Ishikawa (cell line): ENCODE data around the gene RNF220.

Experiments used
- CEBPB ChIP-seq: IDR thresholded peaks from 2 replicates; pipeline ENCODE4 v1.6.1; 2012
- CREB1 ChIP-seq: IDR thresholded peaks from 2 replicates; pipeline ENCODE4 v1.6.1; 2012; ENCODE audit warnings: low read depth
- EGR1 ChIP-seq: IDR thresholded peaks from 2 replicates; pipeline ENCODE4 v1.6.1; 2012
- EP300 ChIP-seq: IDR thresholded peaks from 2 replicates; pipeline ENCODE4 v1.6.1; 2012; ENCODE audit warnings: borderline replicate concordance
- FOXM1 ChIP-seq: IDR thresholded peaks from 2 replicates; pipeline ENCODE4 v1.6.1; 2012; ENCODE audit warnings: low read depth, borderline replicate concordance
- MAX ChIP-seq: IDR thresholded peaks from 2 replicates; pipeline ENCODE4 v1.6.1; 2012
- NFIC ChIP-seq: IDR thresholded peaks from 2 replicates; pipeline ENCODE4 v1.6.1; 2012
- RAD21 ChIP-seq: IDR thresholded peaks from 2 replicates; pipeline ENCODE4 v1.6.1; 2012; ENCODE audit warnings: low read depth
- REST ChIP-seq: IDR thresholded peaks from 2 replicates; pipeline ENCODE4 v1.6.1; 2012; ENCODE audit warnings: low read depth, mild to moderate bottlenecking
- TAF1 ChIP-seq: IDR thresholded peaks from 2 replicates; pipeline ENCODE4 v1.6.1; 2012; ENCODE audit warnings: low read depth, mild to moderate bottlenecking
- TCF12 ChIP-seq: IDR thresholded peaks from 2 replicates; pipeline ENCODE4 v1.6.1; 2012; ENCODE audit warnings: low read depth
- TEAD4 ChIP-seq: IDR thresholded peaks from 2 replicates; pipeline ENCODE4 v1.6.1; 2012
- USF1 ChIP-seq: IDR thresholded peaks from 2 replicates; pipeline ENCODE4 v1.6.1; 2012
- YY1 ChIP-seq: IDR thresholded peaks from 2 replicates; pipeline ENCODE4 v1.6.1; 2012; ENCODE audit warnings: low read depth
- ZBTB7A ChIP-seq: IDR thresholded peaks from 2 replicates; pipeline ENCODE4 v1.6.1; 2012; ENCODE audit warnings: low read depth

Gene RNF220

DNA sequence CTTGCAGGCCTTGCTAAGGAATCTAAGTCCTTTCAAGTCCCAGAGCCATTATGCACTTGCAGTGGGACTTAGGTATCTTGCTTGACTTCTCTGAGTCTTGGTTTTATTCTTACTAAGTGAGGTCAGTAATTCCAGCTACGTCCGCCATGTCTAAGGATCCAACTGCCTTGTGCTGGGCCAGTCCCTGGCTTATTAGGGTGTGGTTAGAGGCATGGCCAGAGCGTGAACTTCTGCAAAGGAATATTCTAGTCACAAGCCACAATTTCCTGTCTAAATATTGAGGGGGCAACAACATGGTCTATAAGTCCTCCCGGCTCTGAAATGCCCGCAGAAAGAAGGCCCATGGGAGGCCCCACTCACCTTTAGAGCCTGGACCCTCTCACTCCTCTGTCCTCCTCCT lies 186.3 kb downstream of the RNF220 start:
- TF ChIP-seq MAX (no peak), NFIC (no peak), CEBPB (no peak), EGR1 (no peak), ZBTB7A (no peak), YY1 (no peak), TAF1 (no peak), TEAD4 (no peak), USF1 (no peak), REST (no peak), RAD21 (no peak), TCF12 (no peak), EP300 (no peak)

GRCh38 chr1:44592208-44593145 lies 187.4 kb downstream of the RNF220 start:
- TF ChIP-seq TEAD4 (no peak), EP300 (no peak), CEBPB (no peak), NFIC (no peak), YY1 (no peak), USF1 (no peak), ZBTB7A (no peak), FOXM1 (no peak), REST (no peak), RAD21 (no peak), MAX (no peak), EGR1 (no peak), TAF1 (no peak), TCF12 (no peak), CREB1 (no peak)

GRCh38 chr1:44594353-44594752 lies 189.3 kb downstream of the RNF220 start:
- TF ChIP-seq REST (no peak), CEBPB (no peak), FOXM1 (no peak), CREB1 (no peak), TCF12 (no peak), NFIC (no peak), YY1 (no peak), TAF1 (no peak), ZBTB7A (no peak), TEAD4 (no peak)

- TF ChIP-seq CEBPB: no peak
- TF ChIP-seq RAD21: peak; percentile 98
These were observed 190.0 kb downstream of the RNF220 start for GRCh38 chr1:44594871-44595735.
